Renal cortical epithelial cell (primary cell): ENCODE data around the gene PCYT2. TPM values are rescaled to one million over a fixed set of nuclear protein-coding genes. Genes with fewer than 3 reads are reported as not detected.
A peak's percentile ranks its signal among the peaks of the same experiment; 100 is the strongest.

Experiments used
- DNase-seq: peaks from one replicate; pipeline ENCODE4 v3.0.0-alpha.2; 2011; ENCODE audit warnings: low read depth
- total RNA-seq: library from RNA; depleted of rRNA; stranded (reverse); fragments of >200 nt; gene quantifications from 2 replicates; pipeline ENCODE4 v1.2.3, GENCODE V29; 2014

PCYT2 gene
- total RNA-seq, 1 donor from 2014 or later: 18.6 TPM

DNA sequence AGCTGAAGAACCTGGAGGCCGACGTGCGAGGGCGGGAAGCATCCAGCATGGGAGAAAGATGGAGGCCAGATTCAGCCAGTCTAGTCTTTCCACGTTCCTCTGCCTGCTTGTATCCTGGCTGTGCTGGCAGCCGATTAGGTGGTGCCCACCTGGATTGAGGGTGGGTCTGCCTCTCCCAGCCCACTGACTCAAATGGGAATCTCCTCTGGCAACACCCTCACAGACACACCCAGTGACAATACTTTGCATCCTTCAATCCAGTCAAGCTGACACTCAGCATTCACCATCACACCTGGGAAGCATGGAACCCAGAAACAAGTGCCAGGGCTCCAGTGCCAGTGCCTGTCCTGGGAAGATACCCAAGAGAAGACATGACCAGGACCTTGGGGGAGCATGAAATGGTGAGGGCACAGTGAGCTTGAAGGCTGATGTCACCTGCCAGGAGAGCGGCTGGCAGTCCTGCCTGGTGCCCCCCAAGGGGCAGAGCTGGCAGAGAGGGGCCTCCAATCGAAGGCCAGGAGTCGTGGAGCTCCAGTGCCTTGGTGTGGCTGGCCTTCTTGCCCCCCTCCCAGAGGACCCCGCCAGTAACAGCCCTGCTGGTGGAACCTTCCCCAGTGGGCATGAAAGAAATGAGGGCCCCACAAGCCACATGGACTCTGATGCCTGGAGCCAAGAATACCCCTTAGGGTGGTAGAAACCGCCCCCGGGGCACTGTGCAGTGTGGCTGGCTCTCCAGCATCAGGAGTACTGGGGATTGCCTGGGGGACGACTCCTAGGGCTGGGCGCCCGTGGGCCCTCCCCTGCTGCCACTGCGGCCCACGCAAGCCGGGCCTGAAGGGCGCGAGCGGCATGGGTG, 9.8 kb downstream of the PCYT2 start:
- DNase-seq: no peak

DNA sequence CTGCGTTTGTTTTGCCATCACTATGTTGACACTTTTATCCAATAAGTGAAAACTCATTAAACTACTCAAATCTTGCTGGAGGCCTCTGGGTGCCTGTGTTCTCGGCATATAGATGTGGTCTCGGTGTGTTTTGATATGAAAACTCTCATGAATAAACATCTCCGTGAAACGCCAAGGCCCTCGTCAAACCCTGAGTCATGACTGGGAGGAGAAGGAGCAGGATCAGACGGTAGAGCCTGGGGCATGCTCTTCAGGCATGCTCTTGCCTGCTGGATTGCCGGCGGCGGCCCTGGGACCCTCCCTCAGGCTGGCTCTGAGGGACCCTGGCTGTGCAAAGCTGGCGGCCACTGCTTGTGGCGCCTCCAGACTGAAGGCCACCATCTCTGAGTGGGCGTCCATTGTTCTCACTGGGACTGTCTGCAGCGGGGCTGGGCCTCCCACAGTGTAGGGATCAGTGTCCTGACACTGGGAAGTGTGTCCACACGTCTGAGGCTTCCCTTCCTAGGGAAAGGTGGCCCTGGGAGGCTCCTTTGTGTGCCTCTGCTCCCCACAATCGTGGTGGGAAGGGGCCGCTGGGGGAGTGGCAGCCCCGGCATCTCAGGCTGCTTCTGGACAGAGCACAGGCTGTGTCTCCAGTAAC, 10.9 kb downstream of the PCYT2 start:
- no peak for DNase-seq

DNA sequence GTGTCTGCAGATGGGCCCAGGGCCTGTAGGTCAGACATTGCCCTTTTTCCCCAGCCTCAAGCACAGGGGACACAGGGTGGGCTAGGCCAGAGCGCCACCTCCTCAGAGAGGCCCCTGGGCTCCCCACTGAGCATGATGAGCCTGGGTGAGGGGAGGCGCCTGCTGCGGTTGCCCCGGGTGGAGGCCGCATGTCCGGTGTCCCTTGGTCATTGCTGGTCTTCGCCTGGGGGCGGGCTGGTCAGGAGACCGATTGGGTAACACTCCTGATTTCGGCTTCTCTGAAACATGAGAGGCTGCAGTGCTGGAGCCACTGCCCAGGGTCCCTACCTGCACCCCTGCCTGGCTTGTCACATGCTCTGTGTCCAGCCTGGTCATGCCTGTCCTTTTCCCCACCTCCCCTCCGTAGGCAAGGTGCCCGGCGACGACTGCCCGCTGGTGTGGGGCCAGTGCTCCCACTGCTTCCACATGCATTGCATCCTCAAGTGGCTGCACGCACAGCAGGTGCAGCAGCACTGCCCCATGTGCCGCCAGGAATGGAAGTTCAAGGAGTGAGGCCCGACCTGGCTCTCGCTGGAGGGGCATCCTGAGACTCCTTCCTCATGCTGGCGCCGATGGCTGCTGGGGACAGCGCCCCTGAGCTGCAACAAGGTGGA, 11.6 kb downstream of the PCYT2 start:
- DNase-seq: no peak

DNA sequence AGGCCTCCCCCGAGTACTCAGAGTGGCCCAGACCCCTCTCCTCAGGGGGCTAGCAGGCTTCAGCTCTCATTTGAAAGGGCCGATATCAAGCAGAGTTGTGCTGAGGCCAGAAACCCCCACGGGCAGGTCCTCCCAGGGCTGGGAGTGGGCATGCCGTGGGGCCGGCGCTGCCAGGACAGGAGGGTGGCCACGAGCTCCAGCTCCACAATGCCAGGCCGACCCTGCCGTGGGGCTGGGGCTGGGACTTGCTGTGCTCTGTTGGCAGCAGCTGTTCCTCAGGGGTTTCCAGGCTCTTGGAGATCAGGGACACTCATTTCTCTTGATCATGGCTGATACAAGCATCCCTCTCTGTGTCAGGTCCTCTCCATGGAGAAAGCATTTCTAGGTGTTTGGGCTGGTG, 12.3 kb downstream of the PCYT2 start:
- DNase-seq: no peak

DNA sequence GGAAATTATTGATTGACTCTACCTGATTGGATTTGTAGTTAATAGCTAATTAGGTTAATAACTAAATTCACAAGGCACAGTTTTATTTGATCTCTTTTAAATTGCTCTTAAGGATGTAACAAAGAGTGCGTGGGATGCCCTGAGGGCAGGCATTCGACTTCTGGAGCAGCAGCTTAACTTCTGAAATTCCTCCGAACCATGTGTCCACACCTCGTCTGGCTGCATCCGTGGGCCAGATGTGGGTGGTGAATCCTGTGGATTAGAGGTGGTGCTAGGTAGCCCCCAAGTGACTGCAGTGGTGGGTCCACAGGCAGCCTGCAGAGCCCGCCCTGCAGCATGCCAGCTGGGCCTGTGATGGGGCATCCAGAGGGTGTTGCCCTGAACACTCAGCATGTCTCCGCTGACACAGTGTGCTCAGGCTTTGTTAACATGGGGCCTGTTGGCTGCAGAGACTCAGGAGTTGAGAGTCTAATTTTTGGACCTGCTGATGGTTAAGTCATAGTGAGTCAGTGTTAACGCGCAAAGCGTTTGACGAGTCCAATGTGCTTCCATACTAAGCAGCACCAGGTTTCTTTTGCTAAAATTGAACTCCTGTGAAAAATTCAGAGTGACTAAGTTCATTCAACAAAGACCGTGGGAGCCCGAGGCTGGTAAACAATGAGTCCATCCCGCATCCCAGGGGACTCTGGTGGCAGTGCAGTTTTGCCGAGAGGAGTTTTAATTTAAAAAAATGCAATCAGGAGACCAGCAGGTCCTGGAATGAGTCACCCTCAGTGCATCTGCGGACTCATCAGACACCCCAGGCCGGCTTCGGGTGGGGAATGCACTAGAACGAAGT, 13.0 kb downstream of the PCYT2 start:
- no peak for DNase-seq

DNA sequence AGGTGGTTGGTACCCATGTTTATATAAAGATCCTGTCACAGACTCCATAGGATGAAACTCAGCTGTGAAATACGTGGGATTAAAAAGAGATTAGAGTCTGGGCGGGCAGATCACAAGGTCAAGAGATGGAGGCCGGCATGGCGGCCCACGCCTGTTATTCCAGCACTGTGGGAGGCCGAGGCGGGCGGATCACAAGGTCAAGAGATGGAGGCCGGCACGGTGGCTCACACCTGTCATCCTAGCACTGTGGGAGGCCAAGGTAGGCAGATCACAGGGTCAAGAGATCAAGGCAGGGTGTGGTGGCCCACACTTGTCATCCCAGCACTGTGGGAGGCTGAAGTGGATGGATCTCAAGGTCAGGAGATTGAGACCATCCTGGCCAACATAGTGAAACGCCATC, 15.8 kb downstream of the PCYT2 start:
- no peak for DNase-seq

DNA sequence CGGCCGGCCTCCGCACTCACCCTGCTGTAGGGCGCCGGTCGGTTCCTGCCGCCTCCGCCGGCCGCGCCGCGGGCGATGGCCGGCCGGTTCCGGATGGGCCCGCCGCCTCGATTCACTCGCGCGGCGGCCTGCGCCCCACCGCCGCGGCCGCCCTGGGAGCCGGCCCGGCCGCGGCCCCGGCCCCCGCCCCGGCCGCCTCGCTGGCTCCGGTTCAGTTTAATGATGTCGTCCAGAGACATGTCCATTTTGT, 20.0 kb downstream of the PCYT2 start:
- DNase-seq: no peak

DNA sequence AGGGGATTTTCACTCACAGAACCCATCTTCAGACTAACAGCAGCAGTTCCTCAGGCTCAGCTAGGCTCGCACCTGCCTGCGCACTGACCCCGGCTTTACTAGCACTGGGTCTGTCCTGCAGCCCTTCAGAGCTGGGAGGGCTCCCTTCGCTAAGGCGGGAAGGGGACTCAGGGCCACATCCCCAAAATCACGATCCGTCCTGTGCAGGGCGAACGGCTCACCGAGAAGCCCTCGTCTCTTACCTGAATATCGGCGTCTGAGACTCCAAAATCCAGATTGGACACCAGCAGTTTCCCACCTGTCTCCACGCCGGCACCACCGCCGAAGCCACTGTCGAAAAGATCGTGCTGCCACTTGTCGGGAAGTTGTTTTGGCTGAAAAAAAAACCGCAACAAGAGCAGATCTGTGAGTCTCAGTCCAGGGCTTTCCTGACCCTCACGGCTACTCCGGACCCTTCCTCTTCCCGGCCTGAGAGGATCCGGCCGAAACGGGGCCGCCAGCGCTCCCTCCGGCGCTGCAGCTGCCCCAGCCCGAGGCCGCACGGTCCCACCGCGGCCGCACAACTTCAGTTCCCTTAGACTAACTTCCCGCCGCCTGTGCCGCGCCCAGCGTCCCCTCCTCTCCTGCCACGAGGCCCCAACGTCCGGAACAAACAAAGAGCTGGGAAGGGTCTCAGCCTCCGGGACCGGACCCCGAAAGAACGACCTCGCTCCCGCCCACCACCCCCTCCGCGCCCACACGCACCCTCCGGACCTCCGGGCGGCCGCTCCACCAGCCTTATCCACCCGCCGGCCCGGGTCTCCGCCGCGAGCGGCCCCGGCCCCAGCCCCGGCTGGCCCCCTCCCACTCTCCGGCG, 20.5 kb downstream of the PCYT2 start:
- no peak for DNase-seq

DNA sequence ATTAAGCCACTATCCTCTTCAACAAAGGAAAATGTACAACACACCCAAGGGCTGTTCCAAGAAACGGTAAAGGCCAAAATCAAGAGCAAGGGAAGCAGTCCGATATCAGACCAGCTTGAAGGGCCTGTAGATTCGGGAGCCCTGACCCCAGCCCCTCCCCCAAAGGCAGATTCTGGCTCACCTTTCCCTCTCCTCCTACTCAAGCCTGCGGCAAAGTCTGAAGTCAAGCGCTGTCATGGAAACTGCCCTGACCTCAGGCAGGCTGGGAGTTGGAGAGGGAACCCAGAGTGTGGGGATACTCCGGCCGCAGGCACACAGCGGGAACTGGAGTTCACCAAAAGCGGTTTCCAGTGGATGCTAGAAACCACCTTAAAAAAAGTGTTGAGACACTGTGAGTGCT, 21.6 kb downstream of the PCYT2 start:
- DNase-seq: no peak

DNA sequence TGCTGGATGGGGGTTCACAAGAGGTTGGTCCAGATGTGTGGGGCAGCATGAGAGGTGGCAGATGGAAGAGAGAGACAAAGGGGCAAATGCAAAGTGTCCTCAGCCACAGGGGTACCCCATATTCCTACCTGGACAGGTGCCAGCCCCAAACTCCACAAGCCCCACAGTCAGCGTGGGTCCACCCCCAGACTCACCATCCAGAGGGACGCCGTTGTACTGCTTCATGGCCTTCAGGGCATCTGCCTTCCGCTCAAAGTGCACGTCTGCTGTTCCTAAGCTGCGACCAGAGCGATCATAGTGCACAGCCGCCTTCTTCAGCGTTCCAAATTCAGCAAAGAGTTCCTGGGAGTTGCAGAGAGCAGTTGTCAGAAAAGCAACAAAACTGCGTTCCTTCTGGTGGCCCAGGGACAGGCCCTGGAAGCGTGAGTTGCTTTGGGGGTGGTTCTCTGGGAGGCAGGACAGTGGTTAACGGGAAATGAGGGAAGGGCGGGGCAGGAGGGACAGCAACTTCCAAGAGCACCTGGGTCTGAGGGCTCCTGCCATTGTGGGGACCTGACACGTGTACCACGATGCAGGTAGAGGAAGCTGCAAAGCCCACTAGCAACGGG, 22.1 kb downstream of the PCYT2 start:
- DNase-seq: no peak

DNA sequence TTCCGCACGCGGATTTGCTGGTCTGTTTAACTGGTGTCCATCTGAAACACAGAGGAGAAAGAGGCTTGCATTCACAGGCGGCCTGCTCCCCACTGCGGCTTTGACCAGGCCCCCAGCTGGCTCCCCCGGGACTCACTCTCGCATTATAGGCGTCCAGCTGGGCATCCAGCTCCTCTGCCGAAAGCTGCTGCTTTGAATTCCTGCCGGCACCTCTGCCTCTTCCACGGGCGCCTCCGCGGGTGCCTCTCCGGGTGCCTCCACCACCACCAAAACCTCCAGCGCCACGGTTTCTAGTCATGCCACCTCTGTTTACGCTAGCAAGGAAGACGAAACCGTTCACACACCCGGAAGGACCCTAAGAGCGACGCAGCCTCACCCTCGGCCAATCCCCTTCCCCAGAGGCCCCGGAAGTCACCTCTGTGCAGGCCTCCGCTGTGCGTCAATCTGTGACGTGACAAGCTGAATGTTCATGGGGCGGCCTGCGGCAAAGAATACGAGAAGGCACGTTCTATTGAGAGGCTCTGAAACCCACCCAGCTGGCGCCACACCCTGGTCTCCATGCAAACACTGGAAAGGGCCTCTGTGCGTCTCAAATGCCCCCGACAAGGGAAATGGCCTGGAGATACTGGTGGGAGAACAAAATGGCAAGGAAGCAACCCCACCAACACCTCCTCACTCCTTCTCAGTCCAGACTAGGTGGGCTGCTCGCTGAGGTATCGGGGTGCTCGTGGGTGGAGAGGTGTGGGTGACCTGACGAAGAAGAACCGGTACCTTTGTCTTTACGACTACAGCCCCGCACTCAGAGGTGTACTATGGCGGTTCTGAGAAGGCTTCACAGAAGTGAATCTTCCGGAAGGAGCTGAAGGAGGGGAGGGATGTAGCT, 22.9 kb downstream of the PCYT2 start:
- no peak for DNase-seq

DNA sequence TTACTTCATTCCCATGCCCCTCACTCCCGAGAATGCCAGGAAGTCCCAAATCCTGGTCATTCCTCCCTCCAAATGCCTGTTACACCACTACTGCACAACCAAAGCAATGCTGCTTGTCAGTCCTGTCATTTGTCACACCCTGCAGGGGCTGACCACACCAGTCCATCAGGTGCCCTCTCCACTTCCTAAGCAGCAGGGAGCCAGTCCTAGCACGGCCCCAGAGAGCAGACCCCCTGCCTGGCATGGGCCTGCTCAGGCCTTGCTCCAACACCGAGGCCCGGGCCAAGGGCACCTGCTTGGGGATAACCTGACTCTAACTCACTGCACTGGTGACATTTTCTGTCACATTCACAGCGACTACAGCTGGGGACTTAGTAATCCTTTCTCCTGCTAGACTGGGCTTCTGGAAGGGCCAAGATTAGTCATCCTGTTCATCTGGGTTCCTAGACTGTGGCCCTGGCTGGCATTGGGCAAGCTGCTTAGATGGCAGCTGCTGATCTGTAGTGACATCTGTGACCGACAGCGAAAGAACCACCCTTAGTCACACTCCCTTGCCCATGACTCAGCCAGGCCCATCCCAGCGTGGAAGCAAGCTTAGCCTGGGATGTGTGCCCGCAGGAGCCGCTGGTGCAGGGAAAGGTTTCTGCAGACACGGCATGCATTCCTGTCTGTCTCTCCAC, 25.2 kb downstream of the PCYT2 start:
- DNase-seq: peak; percentile 91

DNA sequence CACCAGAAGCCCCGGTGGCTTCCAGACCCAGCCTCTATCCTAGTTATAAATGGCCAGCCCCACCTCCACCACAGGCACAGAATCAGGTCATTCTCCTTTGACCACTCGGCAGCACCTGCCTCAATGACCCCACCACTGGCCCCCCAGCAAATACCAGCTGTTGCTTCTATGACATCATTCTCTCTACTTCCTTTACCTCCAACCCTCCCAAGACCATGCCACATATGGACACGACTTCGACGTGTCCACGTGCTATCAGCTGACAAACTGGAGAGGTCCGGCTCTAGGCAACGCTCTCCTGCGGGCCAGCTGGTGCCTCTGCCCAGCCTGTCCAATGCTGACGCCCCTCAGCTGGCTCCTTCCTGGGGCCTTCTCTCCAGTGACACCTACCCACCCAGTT, 25.7 kb downstream of the PCYT2 start:
- DNase-seq: no peak

DNA sequence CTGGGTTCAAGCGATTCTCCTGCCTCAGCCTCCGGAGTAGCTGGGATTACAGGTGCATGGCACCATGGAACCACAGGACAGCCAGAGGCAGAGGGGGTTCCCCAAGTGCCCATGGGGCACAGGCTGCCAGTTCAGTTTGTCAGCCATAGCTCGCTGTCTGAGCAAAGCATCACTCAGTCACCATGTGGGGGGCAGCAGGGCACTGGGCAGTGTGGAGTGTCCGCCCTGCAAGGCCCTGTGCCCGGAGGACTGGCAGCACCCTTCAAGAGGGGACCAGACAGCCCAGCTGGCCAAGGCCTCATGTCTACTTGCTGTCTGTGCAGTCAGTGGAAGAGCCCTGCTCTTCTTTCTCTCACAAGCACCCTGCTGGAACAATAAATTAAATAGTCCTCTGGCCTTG, 26.2 kb downstream of the PCYT2 start:
- DNase-seq: no peak

DNA sequence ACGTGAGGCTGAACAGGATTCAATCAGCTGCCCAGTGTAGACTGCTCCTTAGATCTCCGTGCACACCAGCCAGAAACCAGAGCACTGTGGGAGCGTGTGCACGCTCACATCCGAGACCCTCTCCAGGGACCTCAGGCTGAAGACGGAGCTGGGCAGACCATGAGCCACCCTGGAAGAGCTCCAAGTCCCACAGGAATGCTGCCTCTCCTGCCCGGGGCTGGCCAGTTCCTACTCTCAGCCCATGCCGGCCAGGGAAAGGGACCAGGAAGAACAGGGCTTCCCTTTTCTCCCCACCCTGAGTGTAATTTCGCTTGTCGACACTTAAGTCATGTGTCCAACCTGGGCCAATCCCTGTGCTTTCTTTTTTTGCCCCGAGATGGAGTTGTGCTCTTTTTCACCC, 26.7 kb downstream of the PCYT2 start:
- no peak for DNase-seq

DNA sequence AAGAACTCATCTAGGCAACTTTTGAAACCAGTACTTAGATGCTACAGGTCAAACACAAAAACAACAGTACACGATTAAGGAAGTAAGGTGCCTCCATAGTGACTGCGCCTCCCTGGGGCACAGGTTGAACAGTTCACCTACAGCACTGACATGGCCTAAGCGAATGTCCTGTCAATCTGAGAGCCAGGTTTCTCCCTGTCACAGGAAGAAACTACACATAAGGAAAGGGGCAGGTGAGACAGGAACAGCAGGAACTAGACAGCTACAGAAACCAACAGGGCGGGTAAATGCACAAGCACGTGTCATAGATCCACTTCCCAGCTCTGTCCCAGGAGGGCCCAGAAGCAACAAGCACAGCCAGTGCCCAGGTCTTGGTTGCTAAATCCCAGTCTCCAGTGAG, 32.1 kb downstream of the PCYT2 start:
- DNase-seq: no peak

DNA sequence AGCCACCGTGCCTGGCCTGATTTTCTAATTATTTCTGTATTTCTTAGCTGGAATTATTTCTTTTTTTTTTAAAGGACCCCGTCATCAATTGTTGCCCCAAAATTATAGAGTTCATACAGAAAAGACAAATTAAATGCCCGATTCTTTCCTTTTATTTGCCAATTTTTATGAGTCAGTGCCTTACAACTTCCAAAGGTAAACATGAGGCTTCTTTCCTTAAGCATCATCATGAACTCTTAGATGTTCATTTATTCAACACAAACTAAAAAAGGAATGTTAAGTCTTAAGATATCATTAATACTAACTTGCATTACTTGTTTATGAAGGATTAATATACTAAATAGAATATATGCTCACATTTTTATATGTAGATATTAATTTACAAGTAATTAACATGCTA, 32.9 kb downstream of the PCYT2 start:
- no peak for DNase-seq

DNA sequence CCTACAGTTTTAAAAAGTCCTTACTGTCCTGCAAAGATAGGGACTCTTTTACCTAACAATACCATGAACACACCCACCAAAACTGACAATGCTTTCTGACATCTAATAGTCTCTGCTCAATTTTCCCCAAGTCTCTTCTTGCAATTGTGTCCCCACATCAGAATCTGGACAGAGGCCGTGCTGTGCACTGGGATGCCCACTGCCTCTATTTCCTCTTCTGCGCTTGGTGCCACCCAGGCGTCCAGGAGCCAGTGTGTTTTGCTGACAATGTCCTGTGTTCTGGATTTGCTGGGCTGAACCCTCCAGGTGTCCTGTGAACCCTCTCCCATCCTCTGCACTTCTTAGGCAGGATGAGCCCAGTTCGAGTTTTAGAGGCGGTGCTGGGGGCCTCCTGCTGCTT, 33.6 kb downstream of the PCYT2 start:
- no peak for DNase-seq
